Liver (tissue), 9 donors: ENCODE results near the gene TRIO. TPM values are rescaled to one million over a fixed set of nuclear protein-coding genes. Genes with fewer than 3 reads are reported as not detected.

ENCODE experiments used
- DNase-seq: peaks from one replicate; pipeline ENCODE4 v3.0.0-alpha.2; 2017; ENCODE audit warnings: low spot score
- H3K27ac ChIP-seq, 2 donors: one replicate each; pipeline ENCODE4 v1.7.0; 2013; ENCODE audit warnings: inconsistent platforms in 2 of 2, low read length in 2 of 2, control low read depth in 1 of 2, low read depth in 1 of 2, mild to moderate bottlenecking in 1 of 2
- H3K27me3 ChIP-seq, 4 donors: one replicate each; pipeline versions ENCODE4 v1.6.1 to v1.7.0; 2013; ENCODE audit warnings: low read length in 3 of 4, inconsistent platforms in 1 of 4, mild to moderate bottlenecking in 1 of 4, moderate library complexity in 1 of 4; ENCODE audit not compliant: control insufficient read depth in 4 of 4, insufficient read depth in 4 of 4
- H3K36me3 ChIP-seq, 4 donors: one replicate each; pipeline versions ENCODE4 v1.6.1 to v1.7.0; 2013; ENCODE audit warnings: low read length in 3 of 4, mild to moderate bottlenecking in 3 of 4, low read depth in 1 of 4, moderate library complexity in 1 of 4; ENCODE audit not compliant: control insufficient read depth in 4 of 4, insufficient read depth in 3 of 4
- H3K4me1 ChIP-seq, 4 donors: one replicate each; pipeline versions ENCODE4 v1.6.1 to v1.7.0; 2013; ENCODE audit warnings: low read length in 3 of 4, mild to moderate bottlenecking in 3 of 4, moderate library complexity in 1 of 4; ENCODE audit not compliant: control insufficient read depth in 4 of 4, insufficient read depth in 4 of 4
- H3K4me3 ChIP-seq, 3 donors: one replicate each; pipeline versions ENCODE4 v1.6.1 to v1.7.0; 2013; ENCODE audit warnings: low read length in 3 of 3, control low read depth in 1 of 3, low read depth in 1 of 3, mild to moderate bottlenecking in 1 of 3
- H3K9ac ChIP-seq, 2 donors: one replicate each; pipeline ENCODE4 v1.7.0; 2013; ENCODE audit warnings: low read length in 2 of 2, mild to moderate bottlenecking in 2 of 2, moderate library complexity in 2 of 2, control low read depth in 1 of 2, low read depth in 1 of 2
- H3K9me3 ChIP-seq, 4 donors: one replicate each; pipeline versions ENCODE4 v1.6.1 to v1.7.0; 2013; ENCODE audit warnings: low read length in 3 of 4; ENCODE audit not compliant: control insufficient read depth in 4 of 4
- ATF3 ChIP-seq: IDR thresholded peaks from 2 replicates; pipeline ENCODE4 v1.6.1; 2016; ENCODE audit warnings: antibody characterized with exemption
- CTCF ChIP-seq: fragments of 150-350 bp; IDR thresholded peaks from 2 replicates; pipeline ENCODE4 v1.5.1; 2017; ENCODE audit warnings: improper control_type of control experiment, low read depth, low read length; ENCODE audit not compliant: missing input control
- EGR1 ChIP-seq, 2 donors: IDR thresholded peaks; 2 replicates each; pipeline ENCODE4 v1.6.1; 2016 to 2018; ENCODE audit warnings: antibody characterized with exemption in 2 of 2, low read depth in 2 of 2
- FOXA1 ChIP-seq: IDR thresholded peaks from 2 replicates; pipeline ENCODE4 v1.6.1; 2016; ENCODE audit warnings: antibody characterized with exemption
- FOXA2 ChIP-seq: IDR thresholded peaks from 2 replicates; pipeline ENCODE4 v1.6.1; 2016; ENCODE audit warnings: antibody characterized with exemption
- GABPA ChIP-seq, 2 donors: IDR thresholded peaks in 1 of 2; conservative IDR thresholded peaks in 1 of 2; 2 replicates each; pipeline ENCODE4 v1.6.1; 2016; ENCODE audit warnings: antibody characterized with exemption in 2 of 2, mild to moderate bottlenecking in 1 of 2, moderate library complexity in 1 of 2
- HNF4A ChIP-seq, 2 donors: conservative IDR thresholded peaks; 2 replicates each; pipeline ENCODE4 v1.6.1; 2016; ENCODE audit warnings: antibody characterized with exemption in 2 of 2, mild to moderate bottlenecking in 2 of 2
- HNF4G ChIP-seq: IDR thresholded peaks from 2 replicates; pipeline ENCODE4 v1.6.1; 2016; ENCODE audit warnings: antibody characterized with exemption
- JUND ChIP-seq, 2 donors: IDR thresholded peaks; 2 replicates each; pipeline ENCODE4 v1.6.1; 2016; ENCODE audit warnings: antibody characterized with exemption in 2 of 2
- MAX ChIP-seq: IDR thresholded peaks from 2 replicates; pipeline ENCODE4 v1.6.1; 2016; ENCODE audit warnings: antibody characterized with exemption
- NR2F2 ChIP-seq: IDR thresholded peaks from 2 replicates; pipeline ENCODE4 v1.6.1; 2016; ENCODE audit warnings: antibody characterized with exemption
- RAD21 ChIP-seq, 2 donors: IDR thresholded peaks; 2 replicates each; pipeline ENCODE4 v1.6.1; 2016; ENCODE audit warnings: antibody characterized with exemption in 2 of 2, mild to moderate bottlenecking in 2 of 2
- REST ChIP-seq: IDR thresholded peaks from 2 replicates; pipeline ENCODE4 v1.6.1; 2016; ENCODE audit warnings: antibody characterized with exemption, mild to moderate bottlenecking
- RXRA ChIP-seq, 2 donors: IDR thresholded peaks; 2 replicates each; pipeline ENCODE4 v1.6.1; 2017 to 2018; ENCODE audit warnings: antibody characterized with exemption in 2 of 2, mild to moderate bottlenecking in 1 of 2
- SP1 ChIP-seq: IDR thresholded peaks from 2 replicates; pipeline ENCODE4 v1.6.1; 2018; ENCODE audit warnings: antibody characterized with exemption, mild to moderate bottlenecking
- TAF1 ChIP-seq: conservative IDR thresholded peaks from 2 replicates; pipeline ENCODE4 v1.6.1; 2016; ENCODE audit warnings: antibody characterized with exemption, mild to moderate bottlenecking
- YY1 ChIP-seq: IDR thresholded peaks from 2 replicates; pipeline ENCODE4 v1.6.1; 2016; ENCODE audit warnings: antibody characterized with exemption, mild to moderate bottlenecking
- WGBS: extraction: QIAGEN DNeasy Blood & Tissue Kit; methylation state at CpG from one replicate; pipeline ENCODE4 v1.1.7; 2013; 5-methylcytosine and 5-hydroxymethylcytosine counted together
- polyA plus RNA-seq, 2 donors: library from polyadenylated mRNA; stranded (reverse) in 1 of 2; unstranded in 1 of 2; fragments of 200-250 nt in 1 of 2; fragments of >200 nt in 1 of 2; fragmentation: Nextera tagmentation in 1 of 2; extraction: Ambion mirVana in 1 of 2; gene quantifications; one replicate each; pipeline versions ENCODE4 v1.2.1 to v1.2.3, GENCODE V29; 2013 to 2015
- total RNA-seq, 2 donors: library from RNA; depleted of rRNA; stranded (reverse); fragments of >200 nt; gene quantifications; one replicate each; pipeline ENCODE4 v1.2.3, GENCODE V29; 2014
- donor health status: healthy.
- donor health status: healthy.
- donor health status: healthy.
- donor health status: healthy.
- donor health status: healthy.

TRIO gene
- total and polyA plus RNA-seq, 4 donors: 8.5 to 86.2 (median 16.0) TPM

GRCh38 chr5:14261235-14261634 is 118.1 kb downstream of the TRIO start:
- WGBS: 88% methylated on average over 5 of the region's 5 CpGs

GRCh38 chr5:14261856-14262611 is 118.9 kb downstream of the TRIO start:
- WGBS: 92% methylated on average over 12 of the region's 12 CpGs
- Histone ChIP-seq H3K36me3 (no peaks in the 10 kb centered on the region), H3K27ac (no peak overlapping the region), H3K4me1 (peaks cover 0 to 6% (median 2%) of the 10 kb centered on the region in 4 donors), H3K9ac (no peak overlapping the region), H3K4me3 (no peak overlapping the region), H3K27me3 (no peaks in the 10 kb centered on the region), H3K9me3 (no peaks in the 10 kb centered on the region)
- DNase-seq: no peak
- no peak for TF ChIP-seq SP1
- TF ChIP-seq NR2F2: no peak
- no peak for TF ChIP-seq ATF3
- no peak for TF ChIP-seq GABPA (IDR thresholded peaks at IDR 0.05 in 1 of 2, conservative IDR thresholded peaks at IDR 0.05 in 1 of 2)
- TF ChIP-seq EGR1 (IDR thresholded peaks at IDR 0.05; ENCODE audit: low read depth in 2 of 2): no peak
- no peak for TF ChIP-seq YY1
- TF ChIP-seq CTCF: no peak
- TF ChIP-seq RXRA (IDR thresholded peaks at IDR 0.05): no peak
- TF ChIP-seq JUND (IDR thresholded peaks at IDR 0.05): no peak
- TF ChIP-seq REST: no peak
- TF ChIP-seq RAD21 (IDR thresholded peaks at IDR 0.05): no peak
- TF ChIP-seq HNF4G: no peak
- TF ChIP-seq TAF1: no peak
- no peak for TF ChIP-seq MAX
- no peak for TF ChIP-seq FOXA2

More at GRCh38 chr5:14261235-14261634, 118.1 kb downstream of the TRIO start:
- DNase-seq: no peak
- TF ChIP-seq RAD21 (IDR thresholded peaks at IDR 0.05) (no peak), EGR1 (IDR thresholded peaks at IDR 0.05; ENCODE audit: low read depth in 2 of 2) (no peak), SP1 (no peak), FOXA2 (no peak), YY1 (no peak), HNF4A (conservative IDR thresholded peaks at IDR 0.05) (no peak), MAX (no peak), TAF1 (no peak), HNF4G (no peak), ATF3 (no peak), JUND (IDR thresholded peaks at IDR 0.05) (no peak), CTCF (no peak), RXRA (IDR thresholded peaks at IDR 0.05) (no peak), GABPA (IDR thresholded peaks at IDR 0.05 in 1 of 2, conservative IDR thresholded peaks at IDR 0.05 in 1 of 2) (no peak), NR2F2 (no peak), FOXA1 (no peak)
- H3K4me3 ChIP-seq: no peak overlapping the region
- H3K9ac ChIP-seq: no peak overlapping the region
- H3K4me1 ChIP-seq: peaks cover 0 to 6% (median 2%) of the 10 kb centered on the region in 4 donors
- no peaks in the 10 kb centered on the region for H3K36me3 ChIP-seq
- H3K27ac ChIP-seq: no peak overlapping the region
- peaks cover 0 to 6% (median 0%) of the 10 kb centered on the region in 4 donors for H3K9me3 ChIP-seq
- H3K27me3 ChIP-seq: no peaks in the 10 kb centered on the region
